K562 (cell line): ENCODE results near the gene SHISA6. TPM values are rescaled to one million over a fixed set of nuclear protein-coding genes. Genes with fewer than 3 reads are reported as not detected.
A peak's percentile ranks its signal among the peaks of the same experiment; 100 is the strongest.

Source experiments
- ATAC-seq: fragments of 200-7000 bp; cut with Tn5 transposase; 3 replicates; pipeline ENCODE4 v1.9.1; 2020; ENCODE audit warnings: moderate library complexity
- BruUV-seq: library from RNA; stranded (reverse); fragments of 400-500 nt; replicated peaks from 2 replicates; lab custom pipeline; 2021; lab: Mats Ljungman, UMichigan
- CTCF ChIA-PET: fragments of 300-600 bp; formaldehyde crosslinking; extraction: SDS; loops from one replicate; lab custom pipeline; 2021; ENCODE audit warnings: low intra/inter-chr PET ratio; lab: Yijun Ruan, JAX
- POLR2A ChIA-PET: fragments of 300-600, 350-650 bp; sonication (Branson Sonifier 250); formaldehyde crosslinking; extraction: SDS; loops from one replicate; lab custom pipeline; 2021; ENCODE audit warnings: antibody characterized with exemption, inconsistent platforms; lab: Yijun Ruan, JAX
- DNase-seq, 4 experiments: peaks; one replicate each; pipeline versions ENCODE4 v3.0.0 to v3.0.0-alpha.2; 2011 to 2018; ENCODE audit warnings: low spot score in 3 of 4, mixed read lengths in 3 of 4; ENCODE audit errors: extremely low read depth in 1 of 4
- FAIRE-seq: peaks from 2 replicates; lab custom pipeline; 2011; peaks lifted over from hg19 to GRCh38; lab: Jason Lieb, UNC
- H2AFZ ChIP-seq: 2 replicates; pipeline ENCODE4 v1.6.0; 2011; ENCODE audit warnings: low read depth, low read length, control low read depth, inconsistent platforms
- H3K27ac ChIP-seq: fragments of 200-600 bp; 3 replicates; pipeline ENCODE4 v1.8.0; 2011; ENCODE audit warnings: low read depth, mild to moderate bottlenecking, control low read depth, inconsistent platforms, low read length, moderate library complexity, mixed read lengths; ENCODE audit errors: extremely low read depth
- H3K27me3 ChIP-seq, 2 experiments: fragments of 300-600 bp in 1 of 2; 2 replicates in 1 of 2; 3 replicates in 1 of 2; pipeline versions ENCODE4 v1.6.0 to v1.8.0; 2011; ENCODE audit warnings: inconsistent platforms in 2 of 2, low read length in 2 of 2, mild to moderate bottlenecking in 1 of 2, mixed read lengths in 1 of 2, moderate library complexity in 1 of 2; ENCODE audit not compliant: control insufficient read depth in 2 of 2, insufficient read depth in 2 of 2
- H3K36me3 ChIP-seq: fragments of 300-600 bp; 3 replicates; pipeline ENCODE4 v1.8.0; 2011; ENCODE audit warnings: mild to moderate bottlenecking, low read length, inconsistent platforms; ENCODE audit not compliant: control insufficient read depth, insufficient read depth
- H3K4me1 ChIP-seq, 2 experiments: fragments of 200-600 bp in 1 of 2; replicated peaks in 1 of 2; 2 replicates in 1 of 2; 3 replicates in 1 of 2; pipeline versions ENCODE4 v1.5.1 to v1.8.0; 2011; ENCODE audit warnings: inconsistent platforms in 2 of 2, low read length in 2 of 2, mild to moderate bottlenecking in 1 of 2, mixed read lengths in 1 of 2, moderate library complexity in 1 of 2; ENCODE audit not compliant: control insufficient read depth in 2 of 2, insufficient read depth in 2 of 2
- H3K4me2 ChIP-seq: 2 replicates; pipeline ENCODE4 v1.6.1; 2011; ENCODE audit warnings: low read length, control low read depth, inconsistent platforms, mixed read lengths; ENCODE audit not compliant: insufficient read depth
- H3K4me3 ChIP-seq: fragments of 200-600 bp; sonication (generic), shearing (Covaris generic); 2 replicates; pipeline ENCODE4 v1.5.1; 2016; ENCODE audit warnings: control low read depth, inconsistent platforms
- H3K79me2 ChIP-seq: fragments of 200-600 bp; 3 replicates; pipeline ENCODE4 v1.8.0; 2011; ENCODE audit warnings: low read length, inconsistent platforms; ENCODE audit not compliant: control insufficient read depth, insufficient read depth
- H3K9ac ChIP-seq, 2 experiments: 2 replicates each; pipeline versions ENCODE4 v1.6.0 to v1.6.1; 2011; ENCODE audit warnings: low read depth in 2 of 2, low read length in 2 of 2, control low read depth in 1 of 2, inconsistent platforms in 1 of 2, mild to moderate bottlenecking in 1 of 2, mixed read lengths in 1 of 2; ENCODE audit not compliant: insufficient read depth in 1 of 2
- H3K9me1 ChIP-seq: one replicate; pipeline ENCODE4 v1.6.0; 2011; ENCODE audit warnings: inconsistent platforms, mild to moderate bottlenecking, low read length, moderate library complexity; ENCODE audit not compliant: control insufficient read depth, insufficient read depth
- H3K9me3 ChIP-seq: replicated peaks from 2 replicates; pipeline ENCODE4 v1.5.1; 2011; ENCODE audit warnings: low read depth, low read length, inconsistent platforms; ENCODE audit not compliant: control insufficient read depth, insufficient read depth
- H4K20me1 ChIP-seq: replicated peaks from 2 replicates; pipeline ENCODE4 v1.6.1; 2011; ENCODE audit warnings: low read length, inconsistent platforms, mixed read lengths; ENCODE audit not compliant: control insufficient read depth, insufficient read depth
- BMI1 ChIP-seq: fragments of 150-350 bp; IDR thresholded peaks from 2 replicates; pipeline ENCODE4 v1.6.1; 2014; ENCODE audit warnings: low read length
- CBFA2T2 ChIP-seq: fragments of 450-650 bp; conservative IDR thresholded peaks from 2 replicates; pipeline ENCODE4 v1.6.1; 2017; ENCODE audit warnings: mild to moderate bottlenecking
- ELK3 ChIP-seq: fragments of 450-650 bp; formaldehyde crosslinking; IDR thresholded peaks from 2 replicates; pipeline ENCODE4 v1.4.0; 2020; ENCODE audit warnings: mild to moderate bottlenecking
- FUS ChIP-seq: fragments of 200-400 bp; formaldehyde crosslinking; optimal IDR thresholded peaks from 2 replicates; pipeline ENCODE3; 2017; ENCODE audit warnings: low read depth, low read length
- MCM5 ChIP-seq: fragments of 450-650 bp; IDR thresholded peaks from 2 replicates; pipeline ENCODE4 v1.6.1; 2016; ENCODE audit warnings: low read depth
- MTA3 ChIP-seq: fragments of 450-650 bp; formaldehyde crosslinking; IDR thresholded peaks from 2 replicates; pipeline ENCODE4 v1.6.1; 2017; ENCODE audit warnings: mild to moderate bottlenecking, borderline replicate concordance
- NBN ChIP-seq: fragments of 450-650 bp; IDR thresholded peaks from 2 replicates; pipeline ENCODE4 v1.6.1; 2016; ENCODE audit warnings: low read depth, mild to moderate bottlenecking
- NCOA6 ChIP-seq: fragments of 450-650 bp; IDR thresholded peaks from 2 replicates; pipeline ENCODE4 v1.6.1; 2017; ENCODE audit warnings: mild to moderate bottlenecking
- NONO ChIP-seq, 2 experiments: fragments of 200-400 bp in 1 of 2; fragments of 450-650 bp in 1 of 2; formaldehyde crosslinking in 1 of 2; IDR thresholded peaks; 2 replicates each; pipeline ENCODE4 v1.6.1; 2017; ENCODE audit warnings: low read depth in 2 of 2, mild to moderate bottlenecking in 2 of 2, moderate library complexity in 2 of 2, low read length in 1 of 2
- NUFIP1 ChIP-seq: fragments of 450-650 bp; IDR thresholded peaks from 2 replicates; pipeline ENCODE4 v1.6.1; 2018; ENCODE audit not compliant: partially characterized antibody
- SLC30A9 ChIP-seq: fragments of 250-450 bp; sonication (Bioruptor Pico); IDR thresholded peaks from 2 replicates; pipeline ENCODE4 v1.8.0; 2022; ENCODE audit warnings: mild to moderate bottlenecking, moderate library complexity
- TFE3 ChIP-seq: fragments of 450-650 bp; formaldehyde crosslinking; IDR thresholded peaks from 2 replicates; pipeline ENCODE4 v1.4.0; 2020; ENCODE audit warnings: mild to moderate bottlenecking, mixed read lengths
- ZNF740 ChIP-seq, 3 experiments: fragments of 200-800 bp in 1 of 3; sonication (Bioruptor generic) in 1 of 3; sonication (generic) in 1 of 3; formaldehyde crosslinking in 1 of 3; IDR thresholded peaks; 2 replicates each; pipeline versions ENCODE4 v1.6.1 to v1.8.0; 2016 to 2022; ENCODE audit warnings: mild to moderate bottlenecking in 2 of 3, missing compliant biosample characterization in 2 of 3, missing genetic modification characterization in 2 of 3, missing genetic modification reagents in 1 of 3
- WGBS: fragments of 100-300 bp; shearing (Covaris generic); methylation state at CpG from one replicate; pipeline ENCODE4 v1.1.6; 2016; ENCODE audit warnings: low coverage, mixed read lengths; ENCODE audit not compliant: insufficient coverage; ENCODE audit errors: missing lambda C conversion rate; 5-methylcytosine and 5-hydroxymethylcytosine counted together
- in situ Hi-C: fragments of 300-500 bp; cut with MboI; formaldehyde crosslinking; loops from 4 replicates; pipeline ENCODE4 v1.15.0; 2018; ENCODE audit warnings: inconsistent platforms, mixed read lengths
- intact Hi-C: fragments of 100-400 bp; cut with micrococcal nuclease; formaldehyde crosslinking; loops from 2 replicates; pipeline ENCODE4 v1.14.2; 2022
- polyA plus RNA-seq, 8 experiments: library from polyadenylated mRNA; depleted of rRNA in 4 of 8; stranded (reverse) in 5 of 8; unstranded in 3 of 8; fragments of >200 nt; fragmentation: Nextera tagmentation in 2 of 8; fragmentation: Illumina TruSeq in 1 of 8; extraction: Ambion mirVana in 2 of 8; extraction: Trizol in 1 of 8; gene quantifications; 2 replicates each; pipeline versions ENCODE4 v1.2.1 to v1.2.3, GENCODE V29; 2011 to 2014; ENCODE audit warnings: inconsistent platforms in 1 of 8, missing spikeins in 1 of 8
- total RNA-seq, 7 experiments: library from RNA; depleted of rRNA in 6 of 7; stranded (reverse); fragments of >200 nt in 6 of 7; fragmentation: Illumina TruSeq in 2 of 7; extraction: Trizol in 2 of 7; gene quantifications; 2 replicates each; pipeline versions ENCODE4 v1.2.1 to v1.2.3, GENCODE V29; 2011 to 2021; ENCODE audit warnings: low replicate concordance in 1 of 7

Gene SHISA6
- total and polyA plus RNA-seq, 9 of the 15 experiments (the other 6 are each of a cell fraction or from before 2014, with no cell fraction given) = not detected

GRCh38 chr17:11391134-11391533 is 150.1 kb downstream of the SHISA6 start:
- H3K36me3 ChIP-seq = no peaks in the 10 kb centered on the region
- intact Hi-C loops = no loop called here
- in situ Hi-C loops = no loop called here
- no peaks in the 10 kb centered on the region for H3K27me3 ChIP-seq
- ATAC-seq = no peak
- H3K27ac ChIP-seq = no peak overlapping the region
- TF ChIP-seq NCOA6 (no peak), NUFIP1 (no peak), NBN (no peak), MTA3 (no peak), CBFA2T2 (no peak), TFE3 (no peak), MCM5 (no peak), ZNF740 (CRISPR knock-in tag; IDR thresholded peaks at IDR 0.05) (no peak), ZNF740 (tag; IDR thresholded peaks at IDR 0.05) (no peak), ELK3 (CRISPR knock-in tag) (no peak), BMI1 (no peak), SLC30A9 (no peak), FUS (no peak), NONO (IDR thresholded peaks at IDR 0.05; ENCODE audit: low read depth in 2 of 2, low read length in 1 of 2) (no peak)
- TF ChIP-seq, all 486 proteins: peak for 0
- BruUV-seq = no TSS peak
- DNase-seq = peak in 2 of 4 experiments; percentile 4 to 5
- CTCF ChIA-PET = no interaction called here
- H2AFZ ChIP-seq = no peak overlapping the region
- no peaks in the 10 kb centered on the region for H3K4me1 ChIP-seq
- no peaks in the 10 kb centered on the region for H3K9me3 ChIP-seq
- H3K4me2 ChIP-seq = no peak overlapping the region
- WGBS = 6% methylated on average over 4 of the region's 4 CpGs
- H3K79me2 ChIP-seq = no peaks in the 10 kb centered on the region
- no peak for FAIRE-seq
- no peaks in the 10 kb centered on the region for H3K9me1 ChIP-seq
- POLR2A ChIA-PET = interaction anchor here (0.7 kb wide), 1 partner anchor 15 kb away, joined by 3 read pairs; no protein-coding TSS in a partner anchor
- H4K20me1 ChIP-seq = no peaks in the 10 kb centered on the region
- no peak overlapping the region for H3K4me3 ChIP-seq
- H3K9ac ChIP-seq = no peak overlapping the region
